HG03457 (cell line): ENCODE measurements around the gene ASPSCR1.
"Not testable (repeated sequence)": the region's sequence is repeated elsewhere in the genome, so short reads cannot be mapped to it uniquely, and the experiment has no call there.

Experiments used
- ATAC-seq: cut with Tn5 transposase; IDR thresholded peaks from one replicate; pipeline ENCODE4 v1.9.1; 2021; ENCODE audit warnings: moderate number of reproducible peaks; ENCODE audit not compliant: unreplicated experiment

The ASPSCR1 gene

DNA sequence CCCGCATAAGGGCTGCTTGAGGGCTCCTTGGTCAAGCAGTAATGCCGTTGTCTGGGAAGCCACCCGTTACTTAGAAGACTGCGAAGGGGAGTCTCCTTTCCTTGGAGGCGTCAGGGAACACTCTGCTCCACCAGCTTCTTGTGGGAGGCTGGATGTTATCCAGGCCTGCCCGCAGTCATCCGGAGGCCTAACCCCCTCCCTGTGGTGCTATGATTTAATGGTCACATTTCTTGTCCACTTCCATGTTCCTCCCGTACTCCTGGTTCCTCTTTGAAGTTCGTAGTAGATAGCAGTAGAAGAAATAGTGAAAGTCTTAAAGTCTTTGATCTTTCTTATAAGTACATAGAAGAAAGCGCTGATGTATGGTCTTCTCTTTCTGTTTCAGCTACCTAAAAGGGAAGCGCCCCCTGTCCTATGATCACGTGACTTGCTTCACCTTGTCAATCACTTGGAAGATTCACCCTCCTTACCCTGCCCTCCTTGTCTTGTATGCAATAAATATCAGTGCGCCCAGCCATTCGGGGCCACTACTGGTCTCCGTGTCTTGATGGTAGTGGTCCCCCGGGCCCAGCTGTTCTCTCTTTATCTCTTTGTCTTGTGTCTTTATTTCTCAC, 61.5 kb downstream of the ASPSCR1 start:
- ATAC-seq = not testable (repeated sequence)

DNA sequence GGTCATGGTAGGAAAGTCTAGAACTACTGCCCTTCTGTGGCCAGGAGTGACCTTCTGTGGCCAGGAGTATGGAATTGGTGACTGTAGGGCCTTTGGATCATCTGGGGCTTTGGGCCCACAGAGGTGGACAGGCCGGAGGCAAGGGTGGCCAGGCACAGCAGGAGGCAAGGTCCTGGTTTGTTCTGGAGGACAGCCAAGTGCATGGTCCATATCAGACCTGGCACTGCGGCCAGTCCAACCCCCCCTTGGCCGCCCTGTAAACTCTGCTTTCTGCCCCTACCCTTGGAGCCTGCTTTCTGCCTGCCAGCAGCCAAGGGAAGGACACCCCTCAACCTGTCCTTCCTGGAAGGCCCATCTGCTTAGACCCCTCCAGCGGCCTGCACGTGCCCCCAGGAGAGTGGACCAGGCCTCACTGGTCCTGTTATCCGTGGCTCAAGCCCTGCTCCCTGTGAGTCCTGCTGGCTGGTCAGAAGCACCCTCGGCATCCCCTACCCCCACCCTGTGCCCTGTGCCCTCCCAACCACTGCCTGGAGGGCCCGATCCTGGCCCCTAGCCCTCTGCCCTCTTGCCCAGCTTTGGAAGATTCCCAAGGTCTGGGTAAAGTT, 62.4 kb downstream of the ASPSCR1 start:
- ATAC-seq = no peak

DNA sequence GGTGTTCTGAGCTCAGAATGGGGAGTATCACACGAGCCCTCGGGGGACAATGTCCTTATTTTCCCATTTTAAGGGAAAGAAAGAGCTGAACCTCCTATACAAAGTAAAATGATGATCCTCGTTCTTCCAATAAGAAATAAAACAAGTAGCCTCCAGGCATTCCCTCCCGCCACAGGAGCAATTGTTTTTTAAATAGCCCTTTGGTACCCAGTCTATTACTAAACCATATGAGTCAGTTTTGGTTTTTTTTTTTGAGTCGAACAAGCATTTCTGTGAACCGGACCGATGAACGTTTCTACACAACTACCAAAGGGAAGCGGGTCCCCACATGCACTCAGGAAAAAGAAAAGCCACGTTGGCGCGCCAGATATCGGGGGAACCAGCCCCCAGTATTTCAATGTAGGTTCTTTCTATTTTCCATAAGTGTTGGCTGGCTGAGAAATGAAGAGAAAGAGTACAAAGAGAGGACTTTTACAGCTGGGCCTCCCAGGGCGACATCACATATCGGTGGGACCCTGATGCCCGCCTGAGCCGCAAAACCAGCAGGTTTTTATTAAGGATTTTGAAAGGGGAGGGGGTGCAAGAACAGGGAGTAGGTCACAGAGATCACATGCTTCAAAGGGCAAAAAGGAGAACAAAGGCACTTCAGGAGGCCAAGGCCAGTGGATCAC, 63.9 kb downstream of the ASPSCR1 start:
- no peak for ATAC-seq

DNA sequence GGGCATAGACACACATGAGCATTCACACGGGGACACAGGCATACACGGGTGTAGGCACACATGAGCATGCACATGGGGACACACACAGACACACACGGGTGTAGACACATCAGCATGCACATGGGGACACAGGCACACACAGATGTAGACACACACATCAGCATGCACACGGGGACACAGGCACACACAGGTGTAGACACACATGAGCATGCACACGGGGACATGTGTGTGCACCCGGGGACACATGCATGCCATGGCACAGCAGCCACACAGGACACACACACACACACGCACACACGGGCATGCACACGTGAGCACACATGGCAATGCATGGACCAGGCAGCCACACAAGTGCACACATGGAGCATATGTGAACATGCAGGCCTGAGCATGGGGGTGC, 65.2 kb downstream of the ASPSCR1 start:
- no peak for ATAC-seq

DNA sequence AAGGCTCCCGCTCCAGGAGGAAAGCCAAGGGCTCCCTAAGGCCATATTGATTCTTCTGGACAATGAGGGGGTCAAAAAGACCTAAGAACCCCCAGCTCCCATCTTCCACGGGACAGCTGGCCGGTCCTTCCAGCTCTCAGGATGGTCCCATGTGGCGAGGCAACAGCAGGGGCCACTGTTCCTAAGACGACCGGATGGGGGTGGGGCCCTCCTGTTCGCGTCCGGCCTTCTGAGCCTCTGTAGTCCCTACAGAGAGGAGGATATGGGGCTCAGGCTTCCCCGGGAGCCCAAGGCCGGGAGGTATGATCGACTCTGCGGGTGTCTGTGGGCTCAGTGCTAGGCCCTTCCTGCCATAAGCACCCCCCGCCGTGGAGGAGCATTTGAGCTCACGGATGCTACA, 66.1 kb downstream of the ASPSCR1 start:
- ATAC-seq = no peak

DNA sequence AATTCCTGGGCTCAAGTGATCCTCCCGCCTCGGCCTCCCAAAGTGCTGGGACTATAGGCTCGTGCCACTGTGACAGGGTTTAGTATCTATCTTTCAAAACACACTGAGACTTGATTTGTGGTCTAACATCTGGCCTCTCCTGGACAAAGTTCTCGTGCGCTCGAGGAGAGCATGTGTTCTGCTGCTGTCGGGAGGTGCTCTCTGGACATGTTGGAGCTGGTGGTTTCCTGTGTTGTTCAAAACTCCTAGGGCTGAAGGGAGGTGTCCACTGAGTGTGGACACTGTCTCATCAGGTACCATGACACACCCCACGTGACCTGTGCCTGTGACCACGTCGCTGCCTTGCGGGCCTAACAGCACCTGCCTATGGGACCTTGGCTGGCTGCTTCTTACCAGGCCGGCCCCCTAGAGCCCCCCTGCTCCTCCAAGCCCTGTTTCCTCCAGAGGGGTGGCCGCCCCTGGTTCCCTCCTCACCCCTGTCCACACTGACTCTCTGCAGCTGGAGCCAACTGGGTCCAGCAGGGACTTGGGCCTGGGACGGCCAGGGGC, 68.6 kb downstream of the ASPSCR1 start:
- ATAC-seq = no peak

DNA sequence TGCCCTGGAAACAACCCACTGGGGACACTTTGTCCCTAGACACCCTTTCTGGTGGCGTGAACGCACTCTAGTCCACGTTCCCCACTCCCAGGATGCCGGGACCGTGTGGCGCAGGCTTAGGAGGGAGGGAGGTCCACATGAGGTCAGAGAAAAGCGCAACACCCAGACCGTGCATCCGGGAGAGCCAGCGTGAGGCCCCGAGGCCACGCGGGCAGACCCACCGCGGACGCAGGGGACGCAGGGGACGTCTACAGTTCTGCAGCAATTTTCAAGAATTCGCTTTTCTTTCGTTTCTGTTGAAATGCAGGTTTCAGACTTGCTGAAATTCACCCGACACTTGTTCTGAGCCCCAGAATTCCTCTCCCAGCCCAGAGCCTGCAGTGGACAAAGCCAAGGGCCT, 69.5 kb downstream of the ASPSCR1 start:
- no peak for ATAC-seq

DNA sequence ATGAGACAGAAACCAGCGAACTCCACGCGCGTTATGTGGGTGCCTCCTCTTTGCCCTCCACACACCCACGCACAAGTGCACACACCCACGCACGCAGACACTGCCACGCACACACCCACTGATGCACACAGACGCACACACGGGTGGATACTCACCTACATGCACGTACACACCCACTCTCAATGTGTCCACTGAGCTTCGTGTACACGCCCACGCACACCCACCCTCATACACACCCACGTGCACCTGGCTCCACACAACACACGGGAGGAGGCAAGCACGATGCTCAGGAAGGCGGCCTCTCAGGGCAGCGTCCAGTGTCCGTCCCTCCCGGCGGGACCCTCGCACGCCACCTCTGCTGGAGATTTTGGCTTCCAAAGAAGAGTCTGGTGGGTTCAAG, 70.0 kb downstream of the ASPSCR1 start:
- ATAC-seq = no peak

DNA sequence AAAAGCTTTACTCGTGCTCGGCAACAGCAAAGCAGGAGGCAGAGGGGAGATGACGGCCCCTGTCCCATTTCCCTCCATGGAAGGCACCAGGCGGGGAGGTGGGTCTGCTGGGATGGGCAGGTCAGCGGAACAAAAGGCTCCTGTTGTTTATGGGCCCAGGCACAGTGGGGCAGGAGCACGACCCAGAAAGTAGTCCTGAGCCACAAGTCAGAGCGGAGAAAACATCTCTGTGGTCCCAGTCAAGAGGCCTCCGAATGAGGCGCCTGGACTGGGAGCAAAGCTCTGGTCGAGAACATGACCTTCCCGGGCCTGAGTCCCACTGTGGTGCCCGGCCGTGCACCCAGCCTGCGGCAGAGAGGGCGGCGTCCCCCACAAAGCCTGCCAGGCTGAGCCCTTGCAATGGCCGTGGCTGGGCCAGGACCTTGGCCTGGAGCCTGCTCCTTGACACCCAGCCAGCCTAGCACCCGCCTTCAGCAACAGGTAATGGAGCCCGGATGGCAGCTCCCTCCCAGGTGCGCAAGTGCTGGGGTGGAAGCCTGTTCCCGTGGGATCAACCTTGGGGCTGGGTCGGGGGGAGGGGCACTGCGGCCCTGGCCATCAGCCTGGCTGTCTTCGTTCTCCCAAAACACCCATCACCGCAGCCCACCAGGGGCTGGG, 70.6 kb downstream of the ASPSCR1 start:
- no peak for ATAC-seq

DNA sequence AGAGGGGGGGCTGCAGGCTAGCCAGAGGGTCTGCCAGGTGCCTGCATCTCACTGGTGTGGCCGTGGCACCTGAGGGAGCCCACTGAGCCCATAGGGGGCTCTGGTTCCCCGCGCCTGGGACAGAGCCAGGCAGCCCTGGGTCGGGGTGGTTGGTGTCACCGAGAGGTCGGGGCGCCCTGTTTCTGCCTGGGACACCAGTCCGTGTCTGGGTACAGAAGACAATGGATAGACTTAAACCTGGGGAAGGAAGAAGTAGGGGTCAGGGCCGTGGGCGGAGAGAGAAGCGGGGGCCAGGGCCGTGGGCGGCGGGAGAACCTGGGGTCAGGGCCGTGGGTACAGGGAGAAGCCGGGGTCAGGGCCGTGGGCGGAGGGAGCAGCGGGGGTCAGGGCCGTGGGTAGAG, 71.1 kb downstream of the ASPSCR1 start:
- ATAC-seq = no peak

DNA sequence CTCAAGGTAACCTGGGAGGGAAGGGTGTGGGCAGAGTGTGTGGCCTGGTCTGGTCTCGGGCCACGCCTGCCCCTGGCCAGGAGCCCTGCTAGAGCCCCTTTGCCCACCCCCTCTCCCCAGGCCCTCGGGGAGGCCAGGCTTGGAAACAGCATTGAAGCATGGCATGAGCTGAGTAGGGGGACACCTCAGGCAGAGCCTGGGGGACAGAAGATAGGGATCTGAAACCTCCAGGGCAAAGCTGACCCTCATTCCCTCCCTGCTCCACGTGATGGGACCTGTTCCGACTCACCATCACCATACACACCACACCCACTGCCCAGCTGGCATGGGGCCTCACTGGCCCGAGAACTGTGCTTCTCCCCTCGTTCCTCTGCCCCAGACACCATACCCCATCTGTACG, 71.7 kb downstream of the ASPSCR1 start:
- ATAC-seq = no peak

DNA sequence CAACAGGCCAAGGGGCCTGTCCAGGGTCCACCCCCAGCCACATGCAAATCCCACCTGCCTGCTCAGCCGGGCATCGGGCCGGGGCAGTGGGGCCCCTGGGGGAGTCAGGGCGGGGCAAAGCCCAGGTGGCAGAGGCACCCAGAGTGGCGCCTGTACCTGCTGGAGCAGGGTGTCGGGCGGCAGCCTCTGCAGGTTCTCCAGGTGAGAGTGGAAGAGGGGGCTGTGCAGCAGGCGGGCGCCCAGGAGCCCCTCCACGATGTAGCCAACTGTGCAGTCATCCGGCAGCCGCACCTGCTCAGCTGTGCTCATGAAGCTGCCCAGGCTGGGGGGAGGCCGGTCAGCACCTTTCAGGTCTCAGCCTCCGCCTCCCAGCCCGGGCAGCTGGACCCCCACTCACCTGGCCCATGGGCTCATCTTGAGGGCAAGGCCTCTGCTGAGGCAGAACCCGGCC, 72.1 kb downstream of the ASPSCR1 start:
- ATAC-seq = no peak

DNA sequence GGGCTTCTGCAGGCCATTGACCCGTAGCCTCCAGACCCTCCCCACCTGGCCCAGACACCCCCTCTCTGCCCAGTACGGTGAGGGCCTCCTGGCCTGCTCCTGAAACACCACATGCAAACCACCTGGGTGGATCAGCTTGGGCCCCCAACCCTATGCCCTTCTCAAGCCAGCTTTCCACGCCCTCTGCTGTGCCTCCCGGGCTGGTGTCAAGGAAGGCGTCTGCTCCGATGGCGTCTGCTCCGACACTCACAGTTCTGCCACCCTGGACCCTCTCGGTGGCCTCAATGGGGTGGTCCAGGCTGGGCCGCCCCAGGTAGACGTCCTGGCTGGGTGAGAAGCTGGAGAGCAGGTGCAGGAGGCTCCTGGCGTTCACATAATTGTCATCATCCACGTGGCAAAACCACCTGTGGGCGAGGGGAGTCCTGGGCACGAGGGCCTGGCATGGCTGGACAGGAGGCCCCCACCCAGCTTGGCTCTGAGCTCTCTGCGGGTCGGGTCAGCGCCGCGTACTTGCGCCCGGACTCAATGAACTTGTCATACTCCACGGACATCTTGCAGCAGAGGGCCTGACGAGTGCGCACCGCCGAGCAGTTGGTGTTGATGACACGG, 72.8 kb downstream of the ASPSCR1 start:
- no peak for ATAC-seq

DNA sequence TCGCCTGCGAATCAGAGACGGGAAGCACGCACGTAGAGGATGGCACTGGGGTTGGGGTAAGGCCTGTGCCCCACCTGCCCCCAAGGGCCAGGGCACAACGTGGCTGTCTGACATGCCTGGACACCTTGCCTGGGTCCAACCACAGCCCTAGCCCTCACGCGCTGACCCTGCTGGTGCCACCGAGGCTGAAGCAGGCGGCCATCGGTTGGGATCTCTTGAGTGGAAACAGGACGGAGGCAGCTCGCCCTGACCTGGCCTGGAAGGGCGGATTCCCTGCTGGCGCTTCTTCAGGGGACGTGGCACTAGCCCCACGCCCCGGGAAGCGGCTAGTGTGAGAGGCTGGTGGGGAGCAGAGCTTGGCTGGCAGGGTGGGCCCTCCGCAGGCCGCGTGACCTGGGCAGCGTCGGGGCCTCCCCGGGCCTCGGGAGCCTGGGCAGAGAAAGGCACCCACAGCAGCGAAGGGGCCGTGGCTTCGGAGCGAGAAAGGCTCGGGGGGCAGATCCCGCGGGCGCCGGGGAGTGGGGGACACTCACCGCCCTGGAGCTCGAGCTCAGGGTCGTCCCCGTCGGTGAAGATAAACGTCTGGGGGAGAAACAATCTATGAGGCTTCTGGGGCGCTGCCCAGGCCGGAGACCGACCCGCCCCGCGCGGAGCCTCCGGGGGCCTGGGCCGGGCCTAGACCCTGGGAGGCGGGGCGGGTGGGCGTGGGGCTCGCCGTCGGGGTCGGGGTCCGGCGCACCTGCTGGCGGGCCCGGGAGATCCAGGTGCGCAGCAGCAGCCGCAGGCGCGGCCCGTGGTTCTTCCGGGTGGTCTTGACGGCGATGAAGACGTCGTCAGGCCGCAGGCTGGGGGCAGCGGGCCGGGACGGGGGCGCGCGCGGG, 73.6 kb downstream of the ASPSCR1 start:
- no peak for ATAC-seq

DNA sequence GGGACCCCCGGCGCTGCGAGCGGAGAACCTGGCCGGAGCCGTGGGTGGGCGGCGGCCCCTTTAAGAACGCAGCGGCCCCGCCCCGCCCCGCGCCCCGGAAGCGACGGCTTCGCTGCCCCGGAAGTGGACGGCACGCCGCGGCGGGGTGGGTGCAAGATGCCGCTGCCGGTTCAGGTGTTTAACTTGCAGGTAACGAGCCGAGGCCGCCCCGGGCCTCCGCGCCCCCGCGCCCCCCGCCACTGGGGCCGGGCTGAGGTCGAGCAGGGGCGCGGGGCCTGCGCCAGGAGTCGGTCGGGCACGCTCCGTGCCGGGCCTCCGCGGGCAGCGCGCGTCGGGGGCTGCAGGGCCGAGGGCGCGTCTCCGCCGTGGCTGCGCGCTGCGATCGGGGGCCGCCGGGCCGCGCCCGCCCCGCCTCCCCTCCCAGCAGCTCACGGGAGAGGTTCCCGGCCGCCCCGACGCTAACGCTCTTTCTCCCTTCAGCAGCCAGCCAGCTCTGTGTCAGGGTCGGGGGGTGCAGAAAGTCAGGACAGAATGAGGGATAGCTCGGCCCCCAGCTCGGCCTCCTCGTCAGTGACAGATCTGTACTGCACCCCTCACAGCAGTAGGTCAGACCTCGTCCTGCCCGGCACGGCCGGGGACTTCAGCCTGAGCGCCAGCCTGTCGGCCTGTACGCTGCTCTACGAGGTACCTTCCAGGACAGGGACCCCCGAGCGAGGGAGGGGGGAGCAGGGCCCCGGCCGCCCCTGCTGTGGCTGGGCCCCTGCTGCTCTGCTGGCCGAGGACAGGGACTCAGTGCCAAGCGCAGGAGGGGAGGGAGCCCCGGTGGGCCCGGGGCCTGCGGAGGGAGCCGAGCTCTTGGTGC, 74.6 kb downstream of the ASPSCR1 start, which contains the start of the genes GPS1 and RFNG:
Gene GPS1, plus strand, starts transcription at position 123 of the 862 bp plus-strand sequence. Its CDS starts 34 bp downstream, at position 157.
Gene RFNG, minus strand, starts transcription at position 36 of the 862 bp plus-strand sequence. CDS start 45 bp downstream, outside the sequence.
- no peak for ATAC-seq

DNA sequence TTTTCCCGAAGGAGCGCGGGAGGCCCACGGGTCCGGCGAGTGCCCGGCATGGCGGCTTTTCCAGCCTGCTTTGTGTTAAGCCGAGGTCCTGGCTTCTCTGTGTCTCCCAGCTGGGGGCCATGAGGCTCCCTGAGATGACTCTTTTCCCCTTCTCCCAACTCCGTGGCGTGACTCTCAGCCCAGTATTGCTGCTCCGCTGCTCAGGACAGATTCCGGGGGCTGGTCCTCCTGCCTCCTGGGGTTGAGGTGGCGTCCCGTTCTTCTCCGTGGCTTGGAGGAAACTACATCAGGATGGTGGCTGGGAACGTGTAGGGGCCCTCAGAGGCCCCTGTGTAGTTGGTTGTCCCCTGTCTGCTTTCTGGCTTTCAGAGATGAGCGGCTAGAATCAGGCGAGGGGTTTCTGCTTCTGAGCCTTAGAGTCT, 75.2 kb downstream of the ASPSCR1 start:
- no peak for ATAC-seq

DNA sequence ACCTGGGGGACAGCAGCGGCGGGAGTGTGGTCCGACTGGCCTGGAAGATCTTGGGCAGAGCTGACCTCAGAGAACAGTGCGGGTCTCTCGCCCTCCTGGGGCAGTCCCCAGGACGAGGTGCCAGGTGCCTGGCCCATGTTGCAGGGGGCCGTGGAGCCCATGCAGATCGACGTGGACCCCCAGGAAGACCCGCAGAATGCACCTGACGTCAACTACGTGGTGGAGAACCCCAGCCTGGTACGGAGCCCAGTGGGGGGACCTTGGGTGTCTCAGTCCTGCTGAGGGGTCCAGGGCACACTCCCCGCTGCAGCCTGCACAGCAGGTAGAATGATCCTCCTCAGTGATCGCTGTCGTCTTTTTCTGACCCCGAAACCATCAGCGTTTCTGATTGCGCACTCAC, 75.7 kb downstream of the ASPSCR1 start:
- no peak for ATAC-seq

DNA sequence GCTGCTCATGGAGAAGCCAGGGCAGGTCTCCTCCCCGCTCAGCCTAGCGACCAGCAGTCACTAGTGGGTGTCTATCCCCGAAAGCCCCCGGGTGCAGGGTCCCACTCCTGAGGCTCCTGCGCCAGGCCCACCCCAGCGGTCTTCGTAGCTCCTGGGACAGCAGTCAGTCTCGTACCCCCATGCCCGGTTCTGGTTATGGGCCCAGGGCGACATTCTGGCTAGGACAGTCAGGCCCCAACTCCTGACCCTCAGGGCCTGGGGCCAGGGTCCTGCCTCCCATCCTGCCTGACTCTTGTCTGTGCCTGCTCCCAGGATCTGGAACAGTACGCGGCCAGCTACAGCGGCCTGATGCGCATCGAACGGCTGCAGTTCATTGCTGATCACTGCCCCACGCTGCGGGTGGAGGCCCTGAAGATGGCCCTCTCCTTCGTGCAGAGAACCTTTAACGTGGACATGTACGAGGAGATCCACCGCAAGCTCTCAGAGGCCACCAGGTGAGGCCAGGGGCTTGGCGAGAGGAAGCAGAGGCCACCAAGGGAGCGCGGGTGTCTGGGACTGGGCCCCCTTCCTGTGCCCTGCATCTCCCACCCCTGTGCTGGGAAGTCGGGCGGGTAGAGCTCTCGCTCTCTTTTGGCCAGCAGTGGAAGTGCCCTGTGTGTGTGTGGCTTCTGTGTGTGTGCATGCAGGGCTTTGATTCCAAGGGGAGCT, 76.3 kb downstream of the ASPSCR1 start:
- ATAC-seq = no peak
